Progenitor cell of endocrine pancreas (in vitro differentiated cells): ENCODE results near the gene ADRM1. TPM values are rescaled to one million over a fixed set of nuclear protein-coding genes. Genes with fewer than 3 reads are reported as not detected.

Source experiments
- DNase-seq: peaks from one replicate; pipeline ENCODE4 v3.0.0; 2021; ENCODE audit warnings: low spot score; ENCODE audit not compliant: unreplicated experiment
- H3K27ac Mint-ChIP-seq: 2 replicates; pipeline ENCODE4 v1.8.0; 2021; ENCODE audit warnings: mild to moderate bottlenecking, moderate library complexity, mixed read lengths
- H3K27me3 Mint-ChIP-seq: 2 replicates; pipeline ENCODE4 v1.8.0; 2021; ENCODE audit warnings: mixed read lengths
- H3K36me3 Mint-ChIP-seq: 2 replicates; pipeline ENCODE4 v1.8.0; 2022; ENCODE audit warnings: mixed read lengths; ENCODE audit not compliant: insufficient read depth
- H3K4me1 Mint-ChIP-seq: 2 replicates; pipeline ENCODE4 v1.8.0; 2021; ENCODE audit warnings: low read depth, mixed read lengths
- H3K4me3 Mint-ChIP-seq: 2 replicates; pipeline ENCODE4 v1.8.0; 2021; ENCODE audit warnings: low read depth, mild to moderate bottlenecking, moderate library complexity, mixed read lengths
- H3K9me3 Mint-ChIP-seq: 2 replicates; pipeline ENCODE4 v1.8.0; 2021; ENCODE audit warnings: low read depth, mixed read lengths
- CTCF ChIP-seq: fragments of 200-600 bp; sonication (generic); IDR thresholded peaks from one replicate; pipeline ENCODE4 v1.5.0; 2021; ENCODE audit warnings: antibody characterized with exemption, mild to moderate bottlenecking; ENCODE audit not compliant: unreplicated experiment
- total RNA-seq: library from RNA; stranded (reverse); gene quantifications from 2 replicates; pipeline ENCODE4 v1.2.1, GENCODE V29; 2021

ADRM1 gene
- total RNA-seq, 1 donor from 2014 or later: 66.2 TPM

DNA sequence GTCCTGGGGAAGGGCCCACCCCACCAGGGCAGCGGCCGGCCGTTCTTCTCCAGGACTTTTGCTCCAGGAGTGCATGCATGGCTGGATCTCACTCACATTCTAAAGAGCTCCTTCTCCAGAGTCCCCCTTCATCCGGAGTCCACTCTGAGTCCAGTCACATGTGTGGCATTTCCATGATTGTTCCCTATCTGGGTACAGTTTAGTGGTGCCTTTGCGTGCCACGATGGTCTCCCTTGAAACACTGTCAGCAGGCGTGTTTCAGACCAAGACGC lies 43.6 kb upstream of the ADRM1 start:
- Mint-ChIP-seq H3K4me1 (no peaks in the 10 kb centered on the region), H3K4me3 (no peak overlapping the region), H3K27me3 (no peaks in the 10 kb centered on the region), H3K27ac (no peak overlapping the region), H3K9me3 (no peaks in the 10 kb centered on the region), H3K36me3 (peaks cover 19% of the 10 kb centered on the region)
- no peak for DNase-seq
- TF ChIP-seq CTCF: no peak

DNA sequence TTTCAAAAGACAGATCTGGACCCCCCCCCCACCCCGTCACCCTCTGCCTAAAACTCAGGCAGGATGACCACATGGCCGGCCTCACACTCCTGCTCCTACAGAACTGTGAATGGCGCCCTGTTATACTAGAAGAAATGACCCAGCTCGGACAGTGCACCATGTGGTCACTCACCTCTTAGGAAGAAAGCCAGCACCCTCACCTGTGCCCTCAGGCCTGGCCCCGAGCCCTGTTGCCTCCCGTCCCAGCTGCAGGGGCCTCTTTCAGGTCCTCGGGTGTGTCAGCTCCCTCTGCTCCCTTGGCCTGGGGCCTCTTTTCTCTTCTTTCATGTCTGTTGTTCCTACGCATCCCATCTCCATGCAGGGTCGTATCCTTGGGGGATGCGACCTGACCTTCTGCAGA lies 40.7 kb upstream of the ADRM1 start:
- peak overlapping the region; percentile 49 for H3K27ac Mint-ChIP-seq
- H3K9me3 Mint-ChIP-seq: peaks cover 3% of the 10 kb centered on the region
- peaks cover 33% of the 10 kb centered on the region for H3K36me3 Mint-ChIP-seq
- no peak for TF ChIP-seq CTCF
- H3K4me1 Mint-ChIP-seq: no peaks in the 10 kb centered on the region
- H3K27me3 Mint-ChIP-seq: no peaks in the 10 kb centered on the region
- no peak for DNase-seq
- no peak overlapping the region for H3K4me3 Mint-ChIP-seq

DNA sequence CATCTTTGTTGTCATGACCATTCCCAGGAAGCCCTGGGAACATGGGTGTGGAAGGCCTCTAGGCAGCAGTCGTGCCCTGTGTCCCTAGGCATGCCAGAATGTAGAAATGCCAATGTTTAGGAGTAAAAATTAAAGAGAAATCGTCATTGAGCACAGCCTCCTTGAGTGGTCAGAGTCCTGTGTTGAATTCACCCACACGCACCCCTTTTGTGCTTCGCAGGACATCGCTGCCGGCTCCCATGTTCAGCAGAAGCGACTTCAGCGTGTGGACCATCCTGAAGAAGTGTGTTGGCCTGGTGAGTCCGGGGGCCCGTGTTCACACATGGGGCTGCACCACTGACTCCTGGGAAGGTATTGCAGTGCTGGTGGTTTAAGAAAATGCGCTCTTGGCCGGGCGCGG lies 39.4 kb upstream of the ADRM1 start:
- Mint-ChIP-seq H3K4me1 (no peaks in the 10 kb centered on the region), H3K36me3 (peaks cover 33% of the 10 kb centered on the region), H3K9me3 (peaks cover 3% of the 10 kb centered on the region), H3K27me3 (no peaks in the 10 kb centered on the region), H3K4me3 (no peak overlapping the region), H3K27ac (no peak overlapping the region)
- no peak for DNase-seq
- no peak for TF ChIP-seq CTCF

DNA sequence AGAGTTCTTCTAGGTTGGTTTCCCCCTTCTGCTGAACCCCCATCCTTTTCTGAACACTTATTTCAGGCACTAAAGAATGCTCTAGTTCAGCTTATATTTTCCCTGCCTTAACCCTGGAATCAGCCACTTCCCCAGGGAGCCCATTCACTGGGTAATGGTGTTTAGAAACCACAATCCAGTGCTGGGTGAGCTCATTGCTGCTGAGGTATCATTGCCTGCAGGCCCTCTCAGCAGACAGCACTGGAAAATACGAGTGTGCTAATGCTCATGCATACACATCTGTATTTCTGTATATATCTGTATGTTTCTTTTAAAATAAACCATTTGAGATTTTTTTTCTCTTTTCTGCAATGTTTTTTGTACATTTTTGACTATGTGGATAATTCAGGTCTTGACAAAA lies 37.4 kb upstream of the ADRM1 start:
- TF ChIP-seq CTCF: no peak
- peaks cover 3% of the 10 kb centered on the region for H3K9me3 Mint-ChIP-seq
- peaks cover 25% of the 10 kb centered on the region for H3K36me3 Mint-ChIP-seq
- H3K27me3 Mint-ChIP-seq: no peaks in the 10 kb centered on the region
- no peak overlapping the region for H3K27ac Mint-ChIP-seq
- no peaks in the 10 kb centered on the region for H3K4me1 Mint-ChIP-seq
- H3K4me3 Mint-ChIP-seq: no peak overlapping the region
- DNase-seq: no peak

DNA sequence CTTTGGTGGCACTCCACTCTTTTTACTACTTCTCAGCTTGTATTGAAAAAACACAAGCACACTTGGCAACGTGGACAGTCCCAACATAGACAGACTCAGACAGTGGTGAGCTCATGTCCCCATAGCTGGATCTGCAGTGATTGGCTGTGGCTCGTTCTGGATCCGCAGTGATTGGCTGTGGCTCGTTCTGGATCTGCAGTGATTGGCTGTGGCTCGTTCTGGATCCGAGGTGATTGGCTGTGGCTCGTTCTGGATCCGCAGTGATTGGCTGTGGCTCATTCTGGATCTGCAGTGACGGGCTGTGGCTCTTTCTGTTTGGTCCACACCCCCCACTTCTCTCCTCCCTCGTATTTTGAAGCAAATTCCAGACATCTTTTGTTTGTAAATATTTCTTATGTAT lies 36.5 kb upstream of the ADRM1 start:
- no peak for DNase-seq
- TF ChIP-seq CTCF: no peak
- no peak overlapping the region for H3K4me3 Mint-ChIP-seq
- no peaks in the 10 kb centered on the region for H3K4me1 Mint-ChIP-seq
- no peaks in the 10 kb centered on the region for H3K27me3 Mint-ChIP-seq
- no peak overlapping the region for H3K27ac Mint-ChIP-seq
- peaks cover 24% of the 10 kb centered on the region for H3K36me3 Mint-ChIP-seq
- peaks cover 3% of the 10 kb centered on the region for H3K9me3 Mint-ChIP-seq
